GM18519 (cell line): ENCODE data around the gene C3.
"Not testable (repeated sequence)": the region's sequence is repeated elsewhere in the genome, so short reads cannot be mapped to it uniquely, and the experiment has no call there.

ENCODE experiments used
- ATAC-seq: cut with Tn5 transposase; IDR thresholded peaks from one replicate; pipeline ENCODE4 v1.9.1; 2021; ENCODE audit warnings: mild to moderate bottlenecking, moderate library complexity; ENCODE audit not compliant: unreplicated experiment, low FRiP score

Gene C3

GRCh38 chr19:6632747-6633455 lies 87.5 kb downstream of the C3 start:
- ATAC-seq: not testable (repeated sequence)

- ATAC-seq: no peak
Observed at GRCh38 chr19:6632002-6632621, 88.3 kb downstream of the C3 start.
